Activated T-cell treated with anti-CD3 and anti-CD28 coated beads, Interleukin-2, amount 50 U/mL, for 24 hours (primary cell): ENCODE results near the gene SCEL.
"Not testable (repeated sequence)": the region's sequence is repeated elsewhere in the genome, so short reads cannot be mapped to it uniquely, and the experiment has no call there.

Experiments
- DNase-seq: peaks from one replicate; pipeline ENCODE4 v3.0.0-alpha.2; 2020
- H3K27ac Mint-ChIP-seq: 2 replicates; pipeline ENCODE4 v1.8.0; 2020; ENCODE audit warnings: mild to moderate bottlenecking, mixed read lengths
- H3K27me3 Mint-ChIP-seq: 2 replicates; pipeline ENCODE4 v1.8.0; 2020; ENCODE audit warnings: mixed read lengths
- H3K36me3 Mint-ChIP-seq: 2 replicates; pipeline ENCODE4 v1.8.0; 2020; ENCODE audit warnings: low read depth, mixed read lengths
- H3K4me1 Mint-ChIP-seq: 2 replicates; pipeline ENCODE4 v1.8.0; 2020; ENCODE audit warnings: low read depth, mixed read lengths
- H3K4me3 Mint-ChIP-seq: 2 replicates; pipeline ENCODE4 v1.8.0; 2020; ENCODE audit warnings: mild to moderate bottlenecking, moderate library complexity, mixed read lengths
- H3K9me3 Mint-ChIP-seq: 2 replicates; pipeline ENCODE4 v1.8.0; 2020; ENCODE audit warnings: mixed read lengths

Gene SCEL

DNA sequence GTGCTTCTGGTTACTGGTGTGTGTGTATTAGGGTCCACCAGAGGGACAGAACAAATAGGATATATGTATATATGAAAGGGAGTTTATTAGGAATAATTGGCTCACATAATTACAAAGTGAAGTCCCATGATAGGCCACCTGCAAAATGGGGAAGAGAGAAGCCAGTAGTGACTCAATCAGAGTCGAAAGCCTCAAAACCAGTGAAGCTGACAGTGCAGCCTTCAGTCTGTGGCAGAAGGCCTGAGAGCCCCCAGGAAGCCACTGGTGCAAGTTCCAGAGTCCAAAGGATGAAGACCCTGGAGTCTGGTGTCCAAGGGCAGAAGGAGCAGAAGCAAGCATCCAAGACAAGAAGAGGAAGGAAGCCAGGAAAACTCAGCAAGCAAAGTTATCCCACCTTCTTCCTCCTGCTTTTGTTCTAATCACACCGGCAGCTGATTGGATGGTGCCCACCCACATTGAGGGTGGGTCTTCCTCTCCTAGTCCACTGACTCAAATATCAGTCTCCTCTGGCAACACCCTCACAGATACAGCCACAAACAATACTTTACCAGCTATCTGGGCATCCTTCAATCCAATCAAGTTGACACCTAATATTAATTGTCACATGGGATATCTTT lies 21.7 kb upstream of the SCEL start:
- H3K4me1 Mint-ChIP-seq: peaks cover 36% of the 10 kb centered on the region
- no peaks in the 10 kb centered on the region for H3K36me3 Mint-ChIP-seq
- H3K27ac Mint-ChIP-seq: no peak overlapping the region
- no peak for DNase-seq
- no peaks in the 10 kb centered on the region for H3K27me3 Mint-ChIP-seq
- no peak overlapping the region for H3K4me3 Mint-ChIP-seq
- no peaks in the 10 kb centered on the region for H3K9me3 Mint-ChIP-seq

DNA sequence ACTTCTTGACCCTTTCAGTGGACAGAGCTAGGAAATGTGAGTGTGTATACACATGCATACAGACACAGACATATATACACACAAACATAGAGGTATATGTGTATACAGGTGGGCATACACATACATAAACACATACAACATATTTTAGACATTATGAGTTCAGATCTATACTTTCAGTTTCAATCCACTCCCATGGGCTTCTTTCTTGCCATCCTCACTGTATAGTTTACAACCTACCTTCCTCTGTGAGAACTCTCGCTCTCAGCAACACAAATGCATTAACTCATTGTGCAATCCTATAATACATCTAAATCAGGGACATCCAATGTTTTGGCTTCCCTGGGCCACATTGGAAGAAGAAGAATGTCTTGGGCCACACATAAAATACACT lies 21.2 kb upstream of the SCEL start:
- Mint-ChIP-seq H3K9me3 (no peaks in the 10 kb centered on the region), H3K27me3 (no peaks in the 10 kb centered on the region), H3K27ac (no peak overlapping the region), H3K4me1 (peaks cover 31% of the 10 kb centered on the region), H3K4me3 (no peak overlapping the region), H3K36me3 (no peaks in the 10 kb centered on the region)
- no peak for DNase-seq

DNA sequence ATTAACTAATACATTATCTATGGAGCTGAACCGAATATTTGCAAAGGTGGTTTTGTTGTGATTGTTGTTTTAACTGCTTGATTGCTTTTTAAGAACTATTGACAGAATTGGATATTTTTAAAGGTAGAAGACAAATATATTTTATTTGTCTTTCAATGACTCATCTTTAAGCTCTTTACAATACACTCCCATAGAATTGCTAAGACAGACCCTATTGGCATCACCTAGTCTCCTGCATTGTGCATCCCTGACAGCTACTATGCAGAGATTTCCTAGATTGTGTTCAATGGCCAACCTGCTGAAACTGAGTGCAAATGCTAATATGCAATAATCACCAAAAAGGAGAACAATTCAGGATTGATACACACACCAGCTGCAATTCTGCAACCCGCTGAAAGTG lies 19.7 kb upstream of the SCEL start:
- H3K4me1 Mint-ChIP-seq: peaks cover 23% of the 10 kb centered on the region
- H3K9me3 Mint-ChIP-seq: no peaks in the 10 kb centered on the region
- H3K27me3 Mint-ChIP-seq: peaks cover 2% of the 10 kb centered on the region
- peak overlapping the region; percentile 80 for H3K27ac Mint-ChIP-seq
- no peak for DNase-seq
- H3K36me3 Mint-ChIP-seq: no peaks in the 10 kb centered on the region
- H3K4me3 Mint-ChIP-seq: no peak overlapping the region

DNA sequence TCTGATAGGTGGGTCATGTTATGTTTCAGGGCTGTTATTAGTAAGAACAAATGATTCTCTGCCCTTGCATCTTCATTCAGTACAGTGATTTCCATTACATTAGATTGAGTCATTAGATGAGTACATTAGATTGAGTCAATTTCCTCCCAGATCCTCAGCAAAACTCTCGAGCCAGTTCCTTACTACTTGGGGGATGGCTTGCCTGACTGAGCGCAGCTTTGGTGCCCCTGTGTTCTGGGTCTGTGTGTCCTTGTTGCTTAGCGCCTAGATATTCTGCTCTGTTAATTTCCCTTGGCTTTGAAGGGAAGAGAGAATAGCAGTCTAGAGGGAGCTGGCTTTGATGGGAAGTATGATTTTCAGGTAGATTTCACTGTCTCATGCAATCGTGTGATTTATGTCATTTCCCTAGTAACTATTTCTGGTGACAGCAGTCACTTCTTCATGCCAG lies 19.1 kb upstream of the SCEL start:
- Mint-ChIP-seq H3K27ac (peak overlapping the region; percentile 80), H3K27me3 (peaks cover 4% of the 10 kb centered on the region), H3K4me3 (no peak overlapping the region), H3K4me1 (peaks cover 23% of the 10 kb centered on the region), H3K9me3 (no peaks in the 10 kb centered on the region), H3K36me3 (no peaks in the 10 kb centered on the region)
- DNase-seq: no peak

DNA sequence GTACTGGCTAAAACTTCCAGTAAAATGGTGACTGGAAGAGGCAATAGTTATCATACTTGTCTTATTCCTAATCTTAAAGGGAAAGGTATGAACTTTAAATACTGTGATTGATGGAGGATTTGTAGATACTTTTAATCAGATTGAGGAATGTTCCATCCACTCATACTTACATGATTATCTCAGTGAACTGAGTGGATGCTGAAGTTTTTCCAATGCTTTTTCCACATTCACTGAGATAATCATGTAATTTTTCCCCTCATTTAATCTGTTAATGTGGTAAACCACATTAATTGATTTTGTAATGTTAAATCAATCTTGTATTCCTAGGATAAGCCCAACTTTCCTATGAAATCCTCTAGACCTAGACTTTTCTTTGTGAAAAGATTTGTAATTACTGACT lies 17.2 kb upstream of the SCEL start:
- no peak for DNase-seq
- no peak overlapping the region for H3K4me3 Mint-ChIP-seq
- H3K36me3 Mint-ChIP-seq: no peaks in the 10 kb centered on the region
- peaks cover 23% of the 10 kb centered on the region for H3K4me1 Mint-ChIP-seq
- no peaks in the 10 kb centered on the region for H3K9me3 Mint-ChIP-seq
- peaks cover 9% of the 10 kb centered on the region for H3K27me3 Mint-ChIP-seq
- no peak overlapping the region for H3K27ac Mint-ChIP-seq

DNA sequence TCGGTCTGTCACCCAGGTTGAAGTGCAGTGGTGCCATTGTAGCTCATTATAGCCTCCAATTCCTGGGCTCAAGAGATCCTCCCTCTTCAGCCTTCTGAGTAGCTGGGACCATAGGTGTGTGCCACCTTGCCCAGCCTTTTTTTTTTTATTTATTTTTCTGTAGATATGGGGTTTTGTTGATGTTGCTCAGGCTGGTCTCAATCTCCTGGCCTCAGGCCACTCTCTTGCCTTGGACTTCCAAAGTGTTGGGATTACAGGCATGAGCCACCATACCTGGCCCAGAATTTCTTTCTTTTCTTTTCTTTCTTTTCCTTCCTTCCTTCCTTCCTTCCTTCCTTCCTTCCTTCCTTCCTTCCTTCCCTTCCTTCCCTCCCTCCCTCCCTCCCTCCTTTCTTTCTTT lies 16.1 kb upstream of the SCEL start:
- not testable (repeated sequence) for H3K9me3 Mint-ChIP-seq, H3K27ac Mint-ChIP-seq, DNase-seq, H3K4me3 Mint-ChIP-seq, H3K36me3 Mint-ChIP-seq
- H3K4me1 Mint-ChIP-seq: peaks cover 22% of the 10 kb centered on the region
- peaks cover 13% of the 10 kb centered on the region for H3K27me3 Mint-ChIP-seq

DNA sequence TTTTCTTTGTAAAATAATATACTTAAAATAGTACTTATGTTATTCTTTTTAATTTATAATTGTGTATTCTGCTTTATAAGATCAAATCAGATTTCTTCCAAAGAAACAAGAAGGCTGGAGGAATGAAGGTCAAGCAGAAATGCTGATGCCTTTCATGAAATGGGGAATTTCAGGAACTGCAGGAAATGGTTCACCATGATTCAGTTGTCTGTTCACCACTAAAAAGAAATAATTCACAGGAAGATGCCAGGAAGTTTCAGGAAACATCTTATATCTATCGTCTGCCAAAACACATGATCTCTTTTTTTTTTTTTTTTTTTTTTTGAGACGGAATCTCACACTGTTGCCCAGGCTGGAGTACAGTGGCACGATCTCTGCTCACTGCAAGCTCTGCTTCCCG lies 15.7 kb upstream of the SCEL start:
- H3K27me3 Mint-ChIP-seq: peaks cover 13% of the 10 kb centered on the region
- H3K4me3 Mint-ChIP-seq: no peak overlapping the region
- no peak overlapping the region for H3K27ac Mint-ChIP-seq
- H3K4me1 Mint-ChIP-seq: peaks cover 20% of the 10 kb centered on the region
- no peak for DNase-seq
- H3K9me3 Mint-ChIP-seq: no peaks in the 10 kb centered on the region
- no peaks in the 10 kb centered on the region for H3K36me3 Mint-ChIP-seq

DNA sequence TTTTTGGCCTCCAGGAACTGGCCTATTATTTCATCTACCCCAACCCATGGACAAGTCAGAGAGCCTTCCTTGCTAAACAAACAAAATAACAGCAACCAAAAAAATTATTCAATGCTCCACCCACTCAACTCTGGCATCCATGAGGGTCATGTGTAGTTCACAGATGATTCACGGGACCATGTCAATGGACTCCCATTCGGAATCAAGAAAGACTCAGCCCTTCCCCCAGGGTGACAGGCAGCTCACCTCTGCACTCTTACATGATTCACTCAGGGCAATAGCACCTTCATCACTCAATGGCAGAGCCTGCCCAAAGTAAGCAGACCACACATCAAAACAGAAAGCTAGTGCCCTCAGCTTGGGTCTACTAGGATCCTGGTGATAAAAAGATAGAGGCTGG lies 14.3 kb upstream of the SCEL start:
- H3K27ac Mint-ChIP-seq: no peak overlapping the region
- H3K9me3 Mint-ChIP-seq: no peaks in the 10 kb centered on the region
- H3K4me1 Mint-ChIP-seq: peaks cover 14% of the 10 kb centered on the region
- no peak overlapping the region for H3K4me3 Mint-ChIP-seq
- no peak for DNase-seq
- H3K36me3 Mint-ChIP-seq: no peaks in the 10 kb centered on the region
- H3K27me3 Mint-ChIP-seq: peaks cover 16% of the 10 kb centered on the region

DNA sequence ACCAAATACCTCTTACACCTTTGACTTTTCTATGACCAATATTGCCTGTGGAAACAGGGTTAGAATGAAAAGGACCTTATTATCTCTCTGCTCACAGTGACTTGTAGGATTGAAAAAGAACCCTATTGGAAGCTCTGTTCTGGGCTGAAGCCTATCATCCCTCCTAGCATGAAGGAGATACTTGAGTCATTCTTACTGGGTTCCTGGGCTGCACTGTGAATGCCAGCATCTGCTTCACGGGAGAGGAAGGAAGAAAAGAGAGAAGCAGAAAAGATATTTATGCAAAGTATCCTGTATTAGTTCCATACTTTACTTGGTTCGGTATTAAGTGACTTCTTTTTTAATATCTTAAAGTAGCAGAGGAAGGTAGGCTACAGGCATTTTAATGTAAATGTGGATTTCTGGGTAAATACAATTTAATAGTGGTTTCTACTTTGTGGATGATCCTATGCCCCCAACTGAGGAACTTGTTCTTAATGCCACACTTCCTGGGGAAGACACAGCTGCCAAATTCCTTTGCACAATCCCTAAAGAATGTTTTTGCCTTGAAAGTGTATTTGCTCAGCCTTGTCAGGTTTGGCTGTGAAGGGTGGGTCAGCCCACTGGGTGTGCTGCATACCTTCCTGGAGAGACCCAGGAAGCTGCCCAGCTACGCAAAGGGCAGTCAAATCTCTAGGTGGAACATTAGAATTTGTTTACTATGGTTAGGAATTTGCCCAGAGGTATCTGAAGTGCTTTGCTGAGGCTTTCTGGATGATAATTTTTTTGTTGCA lies 13.7 kb upstream of the SCEL start:
- DNase-seq: no peak
- no peaks in the 10 kb centered on the region for H3K9me3 Mint-ChIP-seq

DNA sequence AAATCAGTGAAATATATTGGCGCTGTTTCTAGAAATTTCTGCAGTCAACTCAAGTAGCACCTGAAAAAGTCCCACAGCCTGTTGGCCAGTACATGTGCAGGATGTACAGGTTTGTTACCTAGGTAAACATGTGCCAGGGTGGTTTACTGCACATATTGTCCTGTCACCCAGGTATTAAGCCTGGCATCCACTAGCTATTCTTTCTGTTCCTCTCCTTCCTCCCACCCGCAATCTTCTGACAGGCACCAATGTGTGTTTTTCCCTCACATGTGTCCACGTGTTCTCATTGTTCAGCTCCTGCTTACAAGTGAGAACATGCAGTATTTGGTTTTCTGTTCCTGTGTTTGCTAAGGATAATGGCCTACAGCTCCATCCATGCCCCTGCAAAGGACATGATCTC lies 13.1 kb upstream of the SCEL start:
- H3K4me3 Mint-ChIP-seq: no peak overlapping the region
- H3K36me3 Mint-ChIP-seq: no peaks in the 10 kb centered on the region
- no peak overlapping the region for H3K27ac Mint-ChIP-seq
- peaks cover 16% of the 10 kb centered on the region for H3K27me3 Mint-ChIP-seq
- H3K9me3 Mint-ChIP-seq: no peaks in the 10 kb centered on the region
- no peak for DNase-seq
- H3K4me1 Mint-ChIP-seq: peaks cover 4% of the 10 kb centered on the region

More for the DNA sequence above, 13.7 kb upstream of the SCEL start:
- H3K4me3 Mint-ChIP-seq: no peak overlapping the region
- peaks cover 16% of the 10 kb centered on the region for H3K27me3 Mint-ChIP-seq
- H3K4me1 Mint-ChIP-seq: peaks cover 8% of the 10 kb centered on the region
- no peaks in the 10 kb centered on the region for H3K36me3 Mint-ChIP-seq
- H3K27ac Mint-ChIP-seq: no peak overlapping the region

DNA sequence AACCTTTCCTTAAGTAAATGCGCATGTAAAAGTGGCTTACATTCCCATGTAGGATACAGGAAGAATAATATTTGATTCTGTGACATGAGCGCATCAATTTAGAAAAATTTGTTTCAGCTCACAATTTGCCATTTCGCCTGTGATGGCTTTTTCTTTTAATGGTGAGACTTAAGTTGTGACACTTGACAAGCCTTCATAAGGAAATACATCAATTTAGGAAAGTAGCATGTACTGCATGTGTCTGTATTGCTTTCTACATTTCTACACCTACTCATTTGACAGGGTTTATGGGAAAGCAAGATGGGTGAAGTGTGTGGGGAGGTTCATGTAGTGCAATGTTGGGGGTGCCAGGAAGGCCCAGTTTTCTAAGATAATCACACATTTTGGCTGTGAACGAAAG lies 12.1 kb upstream of the SCEL start:
- H3K9me3 Mint-ChIP-seq: no peaks in the 10 kb centered on the region
- H3K27me3 Mint-ChIP-seq: peaks cover 16% of the 10 kb centered on the region
- H3K36me3 Mint-ChIP-seq: no peaks in the 10 kb centered on the region
- DNase-seq: no peak
- H3K4me1 Mint-ChIP-seq: peaks cover 4% of the 10 kb centered on the region
- no peak overlapping the region for H3K27ac Mint-ChIP-seq
- H3K4me3 Mint-ChIP-seq: no peak overlapping the region

DNA sequence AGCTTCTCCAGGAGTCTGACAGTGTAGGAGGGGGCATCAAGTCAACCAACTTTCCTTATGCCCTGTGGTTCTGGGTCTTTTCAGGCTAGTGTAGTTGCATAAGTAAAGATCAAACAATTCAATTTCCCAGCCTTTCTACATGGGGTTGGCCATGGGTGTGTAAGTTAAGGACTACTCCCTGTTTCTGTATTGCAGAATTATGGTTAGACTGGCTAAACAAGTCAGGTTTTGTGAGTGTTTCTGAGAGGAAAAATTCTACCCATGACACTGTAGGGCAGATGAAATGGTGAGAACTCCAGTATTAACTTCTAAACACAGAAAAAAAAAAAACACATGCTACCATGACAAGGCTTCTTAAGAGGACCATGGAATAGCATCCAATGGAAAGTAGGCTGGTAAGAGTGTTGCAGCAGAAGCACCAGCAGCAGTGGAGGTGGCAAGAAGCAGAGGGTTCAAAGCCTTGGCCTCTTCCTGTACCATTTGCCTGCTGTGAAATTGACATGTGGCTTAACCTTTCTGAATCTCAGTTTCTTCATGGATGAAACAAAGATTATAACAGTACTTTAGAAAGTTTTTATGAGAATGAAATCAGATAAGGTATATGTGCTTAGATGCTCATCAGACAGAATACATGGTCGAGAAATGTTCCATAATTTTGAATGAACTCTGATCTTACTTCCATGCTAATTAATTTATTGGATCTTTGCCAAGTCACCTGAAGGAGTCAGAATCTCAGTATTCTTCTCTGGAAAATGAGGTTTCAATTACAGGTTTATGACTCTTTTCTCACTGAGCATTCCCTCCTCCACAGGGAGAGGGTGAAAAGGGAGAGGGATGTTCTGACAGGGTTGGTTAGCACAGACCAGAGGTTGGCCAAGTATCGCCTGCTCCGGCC lies 11.4 kb upstream of the SCEL start:
- no peaks in the 10 kb centered on the region for H3K9me3 Mint-ChIP-seq
- H3K27ac Mint-ChIP-seq: no peak overlapping the region
- peaks cover 16% of the 10 kb centered on the region for H3K27me3 Mint-ChIP-seq
- peaks cover 4% of the 10 kb centered on the region for H3K4me1 Mint-ChIP-seq
- no peak overlapping the region for H3K4me3 Mint-ChIP-seq
- H3K36me3 Mint-ChIP-seq: no peaks in the 10 kb centered on the region
- no peak for DNase-seq

DNA sequence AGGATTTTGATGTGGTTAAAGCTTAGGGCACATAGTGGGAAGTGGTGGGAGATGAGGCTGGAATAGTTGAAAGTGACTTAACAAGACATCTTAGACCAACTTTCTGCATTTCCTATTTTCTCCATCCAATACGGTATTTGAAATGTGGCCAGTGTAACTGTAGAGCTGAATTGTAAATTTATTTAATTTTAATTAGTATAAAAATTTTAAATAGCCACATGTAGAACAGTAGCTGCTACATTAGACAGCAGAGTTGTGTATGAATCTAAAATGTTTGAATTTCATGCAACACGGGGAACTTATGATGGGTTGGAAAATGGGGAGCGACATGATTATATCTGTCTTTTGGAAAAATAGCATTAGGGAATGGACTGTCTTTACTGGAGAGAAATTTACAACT lies 7.1 kb upstream of the SCEL start:
- Mint-ChIP-seq H3K4me3 (no peak overlapping the region), H3K9me3 (no peaks in the 10 kb centered on the region), H3K36me3 (no peaks in the 10 kb centered on the region), H3K4me1 (peaks cover 4% of the 10 kb centered on the region), H3K27ac (no peak overlapping the region), H3K27me3 (peaks cover 5% of the 10 kb centered on the region)
- no peak for DNase-seq

DNA sequence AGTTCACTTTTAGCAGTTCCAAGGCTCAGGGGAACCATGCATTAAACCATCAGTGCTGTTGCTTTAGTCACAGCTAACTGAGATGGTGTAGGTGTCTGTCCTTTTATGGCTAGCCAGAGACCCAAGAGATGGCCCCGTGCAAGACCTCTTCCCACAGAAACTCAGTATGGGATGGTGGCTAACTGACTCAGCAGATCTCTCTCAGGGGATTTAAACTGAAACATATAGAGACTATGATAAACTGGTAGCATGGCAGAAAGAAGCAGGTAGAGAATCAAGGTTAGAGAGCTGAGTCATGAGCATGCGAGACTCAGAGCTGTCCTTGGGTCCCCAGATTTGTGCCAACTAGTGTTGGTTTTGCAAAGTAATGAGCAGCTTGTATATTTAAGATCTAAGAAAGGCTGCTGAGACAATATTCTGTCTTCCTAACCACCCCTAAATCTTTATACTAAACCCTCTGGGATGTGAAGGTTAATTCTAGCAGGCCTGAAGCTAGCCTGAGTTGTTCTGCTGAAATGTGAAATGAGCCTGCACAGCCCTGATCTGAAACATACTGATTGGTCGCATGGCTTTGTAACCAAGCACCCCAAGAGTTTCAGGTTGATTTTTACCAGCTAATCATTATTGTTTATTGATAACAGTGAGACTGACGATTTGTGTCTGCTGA lies 6.5 kb upstream of the SCEL start:
- no peaks in the 10 kb centered on the region for H3K9me3 Mint-ChIP-seq

More for the DNA sequence above, 6.5 kb upstream of the SCEL start:
- H3K27me3 Mint-ChIP-seq: peaks cover 3% of the 10 kb centered on the region
- no peak overlapping the region for H3K27ac Mint-ChIP-seq
- no peak overlapping the region for H3K4me3 Mint-ChIP-seq
- H3K36me3 Mint-ChIP-seq: no peaks in the 10 kb centered on the region
- peaks cover 3% of the 10 kb centered on the region for H3K4me1 Mint-ChIP-seq
- DNase-seq: no peak
